Measurements from ENCODE around the gene EEF1A2.
A peak's percentile ranks its signal among the peaks of the same experiment; 100 is the strongest.
"Not testable (repeated sequence)": the region's sequence is repeated elsewhere in the genome, so short reads cannot be mapped to it uniquely, and the experiment has no call there.

Gene EEF1A2

DNA sequence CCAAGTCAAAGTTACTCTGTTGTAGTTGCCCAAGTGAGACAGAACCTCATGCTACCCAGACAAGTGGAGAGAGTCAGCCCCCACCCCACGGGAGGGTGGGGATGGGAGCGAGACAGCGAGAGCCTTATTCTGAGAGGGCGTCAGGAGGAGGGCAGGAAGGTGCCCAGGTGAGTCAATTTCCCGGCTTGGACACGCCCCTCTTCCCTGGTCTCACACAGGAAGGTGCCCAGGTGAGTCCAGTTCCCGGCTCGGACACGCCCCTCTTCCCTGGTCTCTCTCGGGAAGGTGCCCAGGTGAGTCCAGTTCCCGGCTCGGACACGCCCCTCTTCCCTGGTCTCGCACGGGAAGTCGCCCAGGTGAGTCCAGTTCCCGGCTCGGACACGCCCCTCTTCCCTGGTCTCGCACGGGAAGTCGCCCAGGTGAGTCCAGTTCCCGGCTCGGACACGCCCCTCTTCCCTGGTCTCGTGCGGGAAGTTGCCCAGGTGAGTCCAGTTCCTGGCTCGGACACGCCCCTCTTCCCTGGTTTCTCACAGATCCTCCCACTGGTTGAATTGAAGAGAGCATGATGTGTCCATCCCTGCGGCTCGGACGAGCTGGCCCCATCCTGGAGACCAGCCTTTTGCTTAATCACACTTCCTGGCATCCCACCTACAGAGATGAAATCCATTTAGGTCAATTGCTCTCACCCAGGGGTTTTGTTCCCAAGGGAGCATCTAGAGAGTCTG is 19.0 kb downstream of the EEF1A2 start:
- not testable (repeated sequence) for H3K27ac ChIP-seq (ENCODE audit: low read depth, low read length); H3K9me3 ChIP-seq (ENCODE audit: insufficient read depth, low read depth, low read length); H3K4me3 ChIP-seq (ENCODE audit: low read length); H3K4me1 ChIP-seq (ENCODE audit: insufficient read depth, low read length); H3K36me3 ChIP-seq (ENCODE audit: insufficient read depth, low read length); H3K9ac ChIP-seq (ENCODE audit: low read depth, low read length); H3K27me3 ChIP-seq (ENCODE audit: insufficient read depth, low read length)
- 87% methylated on average over 32 of the region's 32 CpGs for WGBS

DNA sequence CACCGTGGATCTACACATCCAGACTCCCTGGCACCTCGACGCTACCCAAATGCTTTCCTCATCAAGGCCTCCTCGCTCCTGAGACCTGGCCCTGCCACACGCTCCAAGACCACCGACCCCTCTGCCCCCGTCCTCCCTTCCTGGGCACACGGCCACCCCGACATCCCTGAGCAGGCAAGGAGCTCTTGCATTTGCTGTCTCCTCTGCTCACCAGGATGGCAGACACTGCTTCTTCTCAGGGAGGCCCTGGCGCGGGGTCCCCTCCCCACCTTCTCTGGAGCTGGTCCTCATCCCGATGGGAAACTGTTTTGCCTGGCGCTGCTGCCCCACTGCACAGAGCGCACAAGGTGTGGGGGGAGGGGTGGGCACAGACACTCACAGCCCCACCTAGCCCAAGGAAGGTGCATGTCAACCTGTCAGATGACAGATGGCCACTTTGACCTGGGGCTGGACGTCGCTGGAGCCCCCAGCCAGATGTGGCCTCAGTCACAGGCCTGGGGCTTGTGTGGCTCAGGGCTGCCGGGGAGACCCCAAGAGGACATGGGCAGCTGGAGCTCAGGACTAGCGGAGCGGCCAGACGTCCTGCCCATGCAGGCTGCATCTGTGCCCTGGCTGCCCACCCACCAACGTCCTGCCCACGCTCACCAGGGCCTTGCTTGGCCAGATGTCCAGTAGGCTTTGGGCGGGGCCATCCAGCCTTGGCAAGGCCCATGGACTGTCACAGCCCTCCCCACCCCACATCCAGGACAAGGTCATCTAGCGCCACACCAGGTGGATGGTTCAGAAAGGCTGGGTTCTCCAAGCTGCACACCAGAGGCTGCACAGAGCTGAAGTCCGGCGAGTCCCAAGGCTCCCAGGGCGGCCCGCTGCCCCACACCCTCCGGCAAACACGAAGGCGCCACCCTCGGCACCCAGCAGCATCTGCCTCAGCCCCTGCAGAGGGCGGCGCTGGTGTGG is 20.3 kb downstream of the EEF1A2 start:
- Histone ChIP-seq H3K36me3 (ENCODE audit: insufficient read depth, low read length) (no peaks in the 10 kb centered on the region), H3K27me3 (ENCODE audit: insufficient read depth, low read length) (peaks cover 21% of the 10 kb centered on the region), H3K9me3 (ENCODE audit: insufficient read depth, low read depth, low read length) (no peaks in the 10 kb centered on the region), H3K27ac (ENCODE audit: low read depth, low read length) (no peak overlapping the region), H3K9ac (ENCODE audit: low read depth, low read length) (no peak overlapping the region), H3K4me1 (ENCODE audit: insufficient read depth, low read length) (peaks cover 6% of the 10 kb centered on the region; the same call in 1 of the 2 replicates), H3K4me3 (ENCODE audit: low read length) (no peak overlapping the region)
- WGBS = 91% methylated on average over 34 of the region's 34 CpGs

DNA sequence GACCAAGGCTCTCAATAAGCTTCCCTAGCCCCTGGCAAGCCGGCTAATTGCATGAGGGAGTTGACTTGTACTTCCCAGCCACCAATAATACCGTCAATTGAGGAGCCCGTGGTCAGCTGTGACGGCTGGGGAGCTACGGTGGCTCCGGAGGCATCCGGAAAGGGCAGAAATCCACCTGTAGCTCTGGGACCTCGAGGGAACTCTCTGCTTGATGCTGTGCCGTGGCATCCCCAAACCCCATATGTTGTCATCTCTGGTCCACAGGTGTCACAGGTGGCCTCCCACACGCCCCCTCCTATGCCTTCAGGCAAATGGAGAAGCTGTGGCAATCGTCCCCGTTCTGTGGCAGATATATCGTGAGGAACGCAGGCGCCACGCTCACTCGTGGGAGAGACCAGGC is 20.9 kb downstream of the EEF1A2 start:
- H3K36me3 ChIP-seq (ENCODE audit: insufficient read depth, low read length) = no peaks in the 10 kb centered on the region
- WGBS = 88% methylated on average over 17 of the region's 17 CpGs
- H3K9ac ChIP-seq (ENCODE audit: low read depth, low read length) = no peak overlapping the region
- peaks cover 6% of the 10 kb centered on the region; the same call in 1 of the 2 replicates for H3K4me1 ChIP-seq (ENCODE audit: insufficient read depth, low read length)
- H3K9me3 ChIP-seq (ENCODE audit: insufficient read depth, low read depth, low read length) = no peaks in the 10 kb centered on the region
- H3K4me3 ChIP-seq (ENCODE audit: low read length) = no peak overlapping the region
- H3K27me3 ChIP-seq (ENCODE audit: insufficient read depth, low read length) = peaks cover 28% of the 10 kb centered on the region
- no peak overlapping the region for H3K27ac ChIP-seq (ENCODE audit: low read depth, low read length)

DNA sequence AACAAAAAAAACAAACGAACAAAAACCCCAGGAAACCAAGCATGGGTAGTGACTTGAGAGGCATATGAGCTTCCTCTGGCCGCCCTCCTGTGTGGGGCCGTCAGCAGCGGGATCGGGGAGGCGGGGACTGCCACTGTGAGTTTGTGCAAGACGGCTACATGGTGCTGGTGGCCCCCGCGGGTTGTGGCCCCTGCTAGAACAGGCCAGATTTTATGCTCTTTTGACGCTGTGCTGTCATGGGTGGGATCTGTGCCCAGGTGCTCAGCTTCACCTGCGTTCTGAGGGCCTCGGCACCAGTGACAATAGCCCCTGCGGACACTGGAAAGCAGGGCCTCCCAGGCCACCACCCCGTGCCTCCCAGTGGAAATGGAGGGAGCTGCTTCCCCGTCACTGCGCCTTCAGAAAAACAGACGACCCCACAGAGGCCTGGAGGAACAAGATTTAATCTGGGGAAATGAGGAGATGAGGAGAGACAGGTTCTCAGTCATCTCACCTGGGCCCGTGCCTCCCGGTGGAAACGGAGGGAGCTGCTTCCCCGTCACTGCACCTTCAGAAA is 21.7 kb downstream of the EEF1A2 start:
- 60% methylated on average over 20 of the region's 21 CpGs for WGBS
- Histone ChIP-seq H3K27ac (ENCODE audit: low read depth, low read length) (no peak overlapping the region), H3K9me3 (ENCODE audit: insufficient read depth, low read depth, low read length) (no peaks in the 10 kb centered on the region), H3K9ac (ENCODE audit: low read depth, low read length) (no peak overlapping the region), H3K4me3 (ENCODE audit: low read length) (no peak overlapping the region), H3K27me3 (ENCODE audit: insufficient read depth, low read length) (peaks cover 29% of the 10 kb centered on the region), H3K4me1 (ENCODE audit: insufficient read depth, low read length) (peaks cover 6% of the 10 kb centered on the region; the same call in 1 of the 2 replicates), H3K36me3 (ENCODE audit: insufficient read depth, low read length) (no peaks in the 10 kb centered on the region)

DNA sequence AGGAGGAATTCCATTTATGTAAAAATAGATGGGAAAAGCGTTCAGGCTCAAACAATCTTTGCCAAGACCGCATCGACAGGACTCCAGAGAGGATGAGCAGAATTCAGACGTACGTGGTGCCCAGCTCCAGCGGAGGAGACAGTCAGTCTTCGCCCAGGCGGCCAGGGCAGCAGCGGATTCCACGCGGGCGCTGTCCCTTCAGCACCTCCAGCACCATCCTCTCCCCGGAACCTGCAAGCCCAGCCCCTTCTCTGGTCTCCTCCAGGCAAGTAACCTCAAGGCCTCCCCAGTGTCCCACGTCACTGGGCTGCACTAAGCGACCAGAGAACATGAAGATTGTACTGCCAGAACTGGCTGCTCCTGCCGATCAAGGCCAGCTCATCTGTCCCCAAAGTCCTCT is 23.7 kb downstream of the EEF1A2 start:
- Histone ChIP-seq H3K9me3 (ENCODE audit: insufficient read depth, low read depth, low read length) (no peaks in the 10 kb centered on the region), H3K9ac (ENCODE audit: low read depth, low read length) (no peak overlapping the region), H3K4me3 (ENCODE audit: low read length) (no peak overlapping the region), H3K4me1 (ENCODE audit: insufficient read depth, low read length) (peaks cover 13% of the 10 kb centered on the region; the same call in 1 of the 2 replicates), H3K27ac (ENCODE audit: low read depth, low read length) (no peak overlapping the region), H3K36me3 (ENCODE audit: insufficient read depth, low read length) (no peaks in the 10 kb centered on the region), H3K27me3 (ENCODE audit: insufficient read depth, low read length) (peaks cover 35% of the 10 kb centered on the region)
- 12% methylated on average over 16 of the region's 16 CpGs for WGBS

DNA sequence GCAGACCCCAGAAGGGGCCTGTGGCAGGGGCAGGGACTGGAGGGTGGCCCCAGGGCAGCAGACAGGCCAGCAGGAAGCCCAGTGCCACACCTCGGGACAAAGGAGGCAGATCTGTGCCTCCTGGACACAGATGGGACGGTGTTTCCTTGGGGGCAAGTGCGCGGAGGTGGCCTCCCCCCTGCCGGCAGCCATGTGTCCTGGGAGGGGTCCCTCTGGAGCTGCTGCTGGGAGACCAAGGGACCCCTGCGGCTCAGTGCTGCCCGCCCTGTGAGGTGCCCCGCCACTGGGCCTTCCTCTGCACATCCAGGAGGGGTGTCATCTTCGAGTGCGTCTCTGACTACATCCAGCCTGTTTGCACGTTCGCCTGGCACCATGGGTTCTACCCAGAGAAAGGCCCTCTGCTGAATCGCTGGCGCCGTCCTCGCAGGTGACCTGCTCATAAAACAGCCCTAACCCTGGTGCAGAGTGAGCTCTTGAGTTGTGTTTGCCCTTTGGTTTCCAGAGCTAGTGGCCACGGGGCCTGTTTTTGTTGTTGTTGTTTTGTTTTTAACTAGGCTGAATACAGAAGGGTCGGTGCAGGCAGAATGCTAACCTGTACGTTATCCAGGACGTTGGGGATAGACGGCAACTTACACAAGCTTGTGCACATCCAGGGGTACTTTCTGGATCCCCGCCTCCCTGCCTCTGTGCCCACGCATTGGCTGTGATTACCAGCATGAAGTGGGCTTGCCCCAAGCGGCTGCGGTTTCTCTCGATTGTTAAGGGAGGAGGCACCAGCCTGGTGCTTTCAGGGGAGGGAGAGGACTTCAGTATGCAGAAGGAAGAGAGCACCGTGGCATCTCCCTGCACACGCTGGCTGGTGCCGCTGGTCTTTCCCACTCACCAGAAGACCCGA is 25.1 kb downstream of the EEF1A2 start:
- Histone ChIP-seq H3K4me3 (ENCODE audit: low read length) (no peak overlapping the region), H3K9me3 (ENCODE audit: insufficient read depth, low read depth, low read length) (no peaks in the 10 kb centered on the region), H3K27me3 (ENCODE audit: insufficient read depth, low read length) (peaks cover 35% of the 10 kb centered on the region), H3K9ac (ENCODE audit: low read depth, low read length) (no peak overlapping the region), H3K36me3 (ENCODE audit: insufficient read depth, low read length) (no peaks in the 10 kb centered on the region), H3K4me1 (ENCODE audit: insufficient read depth, low read length) (peaks cover 14% of the 10 kb centered on the region; the same call in 1 of the 2 replicates), H3K27ac (ENCODE audit: low read depth, low read length) (no peak overlapping the region)
- WGBS = 33% methylated on average over 30 of the region's 30 CpGs

DNA sequence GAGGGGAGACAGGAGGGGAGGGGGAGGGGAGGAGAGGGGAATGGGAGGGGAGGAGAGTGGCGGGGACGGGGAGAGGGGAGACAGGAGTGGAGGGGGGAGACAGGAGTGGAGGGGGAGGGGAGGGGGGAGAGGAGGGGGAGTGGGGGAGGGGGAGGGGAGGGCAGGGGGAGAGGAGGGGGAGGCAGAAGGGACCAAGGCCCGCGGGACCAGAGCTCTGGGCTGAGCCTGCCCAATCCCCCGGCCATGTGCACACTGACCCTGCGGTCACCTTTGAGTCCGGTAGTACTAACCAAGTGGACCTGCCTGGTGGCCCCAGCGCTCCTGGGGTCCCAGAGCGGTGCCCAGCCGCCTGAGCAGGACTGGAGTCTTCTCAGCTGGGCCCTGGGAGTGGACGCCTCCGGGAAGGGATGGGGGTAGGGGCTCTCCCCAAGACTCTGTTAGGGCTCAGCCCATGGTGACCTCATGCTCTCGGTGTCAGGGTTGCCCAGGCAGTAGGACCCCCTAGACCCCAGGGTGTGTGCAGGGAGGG is 26.0 kb downstream of the EEF1A2 start:
- H3K9me3 ChIP-seq (ENCODE audit: insufficient read depth, low read depth, low read length) = no peaks in the 10 kb centered on the region
- no peak overlapping the region for H3K27ac ChIP-seq (ENCODE audit: low read depth, low read length)
- H3K36me3 ChIP-seq (ENCODE audit: insufficient read depth, low read length) = no peaks in the 10 kb centered on the region
- no peak overlapping the region for H3K9ac ChIP-seq (ENCODE audit: low read depth, low read length)
- peaks cover 13% of the 10 kb centered on the region; the same call in 1 of the 2 replicates for H3K4me1 ChIP-seq (ENCODE audit: insufficient read depth, low read length)
- 50% methylated on average over 11 of the region's 13 CpGs for WGBS
- H3K4me3 ChIP-seq (ENCODE audit: low read length) = no peak overlapping the region
- peaks cover 35% of the 10 kb centered on the region for H3K27me3 ChIP-seq (ENCODE audit: insufficient read depth, low read length)

DNA sequence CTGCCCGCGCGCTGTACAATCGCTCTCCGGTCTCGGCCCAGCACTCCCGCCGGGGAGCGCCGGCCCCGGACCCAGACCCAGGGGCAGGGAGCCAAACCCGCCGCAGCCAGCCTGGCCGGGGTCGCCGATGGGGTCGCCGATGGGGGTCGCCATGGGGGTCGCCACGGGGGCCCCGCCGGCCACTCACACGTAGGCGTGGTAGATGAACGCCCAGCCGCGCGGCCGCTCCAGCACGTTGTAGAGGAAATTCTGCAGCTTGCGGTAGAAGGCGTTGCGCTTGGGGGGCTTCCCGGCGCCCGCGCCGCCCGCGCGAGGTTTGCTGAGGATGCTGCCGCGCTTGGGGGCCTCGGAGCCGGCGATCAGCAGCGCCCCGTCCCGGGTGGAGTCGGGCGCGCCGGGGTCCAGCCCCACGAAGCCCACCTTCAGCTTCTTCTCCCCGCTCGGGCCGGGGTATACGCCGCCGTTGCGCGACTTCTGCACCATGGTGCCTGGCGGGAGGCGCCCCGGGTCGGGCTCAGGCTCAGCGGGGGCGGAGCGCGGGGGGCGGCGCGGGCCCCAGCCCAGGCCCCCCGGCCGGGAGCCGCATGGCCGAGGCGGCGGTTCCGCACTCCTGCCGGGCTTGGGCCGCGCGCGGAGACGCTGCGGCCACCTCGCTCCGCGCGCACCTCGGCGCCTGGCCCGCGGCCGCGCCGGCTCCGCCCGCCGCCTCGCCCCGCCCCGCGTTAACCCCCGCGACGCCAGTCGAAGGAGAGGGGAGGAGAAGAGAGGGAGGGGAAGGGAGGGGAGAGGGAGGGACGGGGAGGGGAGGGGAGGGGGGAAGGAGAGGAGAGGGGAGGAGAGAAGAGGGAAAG is 26.7 kb downstream of the EEF1A2 start, which contains the start of gene KCNQ2:
Gene KCNQ2 (minus strand): TSS at position 675 of the 851 bp plus-strand sequence. CDS start 192 bp downstream, at position 483.
- Histone ChIP-seq H3K9me3 (ENCODE audit: insufficient read depth, low read depth, low read length) (no peaks in the 10 kb centered on the region), H3K36me3 (ENCODE audit: insufficient read depth, low read length) (no peaks in the 10 kb centered on the region), H3K4me3 (ENCODE audit: low read length) (peak within 1 kb of the TSS; percentile 74), H3K4me1 (ENCODE audit: insufficient read depth, low read length) (peaks cover 8% of the 10 kb centered on the region; the same call in 1 of the 2 replicates), H3K27ac (ENCODE audit: low read depth, low read length) (no peak within 1 kb of the TSS), H3K9ac (ENCODE audit: low read depth, low read length) (peak within 1 kb of the TSS; percentile 64), H3K27me3 (ENCODE audit: insufficient read depth, low read length) (peaks cover 35% of the 10 kb centered on the region)
- WGBS = under 1% methylated on average over 104 of the region's 111 CpGs

DNA sequence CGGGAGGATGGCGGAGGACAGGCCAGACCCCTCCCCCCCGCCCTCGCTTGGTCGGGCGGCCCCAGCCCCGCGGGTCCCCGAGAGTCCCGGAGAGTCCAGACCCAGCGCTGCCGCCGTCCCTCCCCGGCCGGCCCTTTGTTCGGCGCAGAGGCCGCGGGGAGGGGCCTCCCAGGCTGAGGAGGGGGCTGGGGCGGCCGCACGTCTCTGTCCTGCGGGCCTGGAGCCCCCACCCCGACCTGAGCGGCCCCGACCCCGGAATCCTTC is 27.2 kb downstream of the EEF1A2 start:
- Histone ChIP-seq H3K9ac (ENCODE audit: low read depth, low read length) (peak overlapping the region; percentile 64; the same call in 1 of the 2 replicates), H3K4me1 (ENCODE audit: insufficient read depth, low read length) (peaks cover 8% of the 10 kb centered on the region; the same call in 1 of the 2 replicates), H3K4me3 (ENCODE audit: low read length) (peak overlapping the region; percentile 74), H3K27ac (ENCODE audit: low read depth, low read length) (no peak overlapping the region), H3K27me3 (ENCODE audit: insufficient read depth, low read length) (peaks cover 35% of the 10 kb centered on the region), H3K36me3 (ENCODE audit: insufficient read depth, low read length) (no peaks in the 10 kb centered on the region), H3K9me3 (ENCODE audit: insufficient read depth, low read depth, low read length) (no peaks in the 10 kb centered on the region)
- under 1% methylated on average over 26 of the region's 27 CpGs for WGBS
